SK-N-SH treated with all-trans-retinoic acid at 6 μM for 48 hours (cell line): ENCODE results near the gene SDK2.

Experiments used
- ATAC-seq: fragments of 200-7000 bp; cut with Tn5 transposase; 3 replicates; pipeline ENCODE4 v1.9.1; 2020; ENCODE audit warnings: mild to moderate bottlenecking, moderate library complexity
- BACH2 ChIP-seq: fragments of 250-450 bp; sonication (Bioruptor Pico); IDR thresholded peaks from 2 replicates; pipeline ENCODE4 v1.9.0; 2021; ENCODE audit warnings: mild to moderate bottlenecking, borderline replicate concordance
- CSDC2 ChIP-seq: fragments of 250-450 bp; sonication (Bioruptor Pico); IDR thresholded peaks from 2 replicates; pipeline ENCODE4 v1.5.0; 2020; ENCODE audit warnings: mild to moderate bottlenecking, moderate library complexity
- ESRRG ChIP-seq: fragments of 250-450 bp; sonication (Bioruptor Pico); IDR thresholded peaks from 2 replicates; pipeline ENCODE4 v1.6.1; 2021; ENCODE audit warnings: mild to moderate bottlenecking
- GLIS3 ChIP-seq: fragments of 250-450 bp; sonication (Bioruptor Pico); IDR thresholded peaks from 2 replicates; pipeline ENCODE4 v1.5.0; 2020; ENCODE audit warnings: mild to moderate bottlenecking, moderate library complexity
- ISL1 ChIP-seq: fragments of 250-450 bp; sonication (Bioruptor Pico); IDR thresholded peaks from 2 replicates; pipeline ENCODE4 v2.1.2; 2022; ENCODE audit warnings: mild to moderate bottlenecking, moderate library complexity
- POU6F1 ChIP-seq: fragments of 250-450 bp; sonication (Bioruptor Pico); IDR thresholded peaks from 2 replicates; pipeline ENCODE4 v1.8.0; 2021; ENCODE audit warnings: low read depth, mild to moderate bottlenecking, moderate library complexity, borderline replicate concordance
- PPARA ChIP-seq: fragments of 250-450 bp; sonication (Bioruptor Pico); IDR thresholded peaks from 2 replicates; pipeline ENCODE4 v1.5.0; 2020; ENCODE audit warnings: mild to moderate bottlenecking, borderline replicate concordance
- RARB ChIP-seq: fragments of 250-450 bp; sonication (Bioruptor Pico); IDR thresholded peaks from 2 replicates; pipeline ENCODE4 v1.8.0; 2021; ENCODE audit warnings: mild to moderate bottlenecking, moderate library complexity
- SNAI2 ChIP-seq: fragments of 250-450 bp; sonication (Bioruptor Pico); IDR thresholded peaks from 2 replicates; pipeline ENCODE4 v1.5.0; 2020; ENCODE audit warnings: mild to moderate bottlenecking, moderate library complexity
- TCF4 ChIP-seq: fragments of 250-450 bp; sonication (Bioruptor Pico); IDR thresholded peaks from 2 replicates; pipeline ENCODE4 v1.8.0; 2021; ENCODE audit warnings: mild to moderate bottlenecking, moderate library complexity, borderline replicate concordance
- TOX ChIP-seq: fragments of 250-450 bp; sonication (Bioruptor Pico); IDR thresholded peaks from 2 replicates; pipeline ENCODE4 v1.8.0; 2021; ENCODE audit warnings: mild to moderate bottlenecking, moderate library complexity, borderline replicate concordance
- TSHZ2 ChIP-seq: fragments of 250-450 bp; sonication (Bioruptor Pico); IDR thresholded peaks from 2 replicates; pipeline ENCODE4 v1.5.0; 2020; ENCODE audit warnings: mild to moderate bottlenecking, moderate library complexity
- ZC3H10 ChIP-seq: fragments of 250-450 bp; sonication (Bioruptor Pico); IDR thresholded peaks from 2 replicates; pipeline ENCODE4 v1.5.1; 2021; ENCODE audit warnings: mild to moderate bottlenecking, moderate library complexity
- ZFP3 ChIP-seq: fragments of 250-450 bp; sonication (Bioruptor Pico); IDR thresholded peaks from 2 replicates; pipeline ENCODE4 v1.5.0; 2020; ENCODE audit warnings: mild to moderate bottlenecking, moderate library complexity
- ZFP30 ChIP-seq: fragments of 450-650 bp; formaldehyde crosslinking; IDR thresholded peaks from 2 replicates; pipeline ENCODE4 v1.5.0; 2022; ENCODE audit warnings: mild to moderate bottlenecking, moderate library complexity
- ZNF565 ChIP-seq: fragments of 450-650 bp; formaldehyde crosslinking; conservative IDR thresholded peaks from 2 replicates; pipeline ENCODE4 v1.5.0; 2020; ENCODE audit warnings: low read depth, mild to moderate bottlenecking, moderate library complexity
- ZNF70 ChIP-seq: fragments of 450-650 bp; formaldehyde crosslinking; IDR thresholded peaks from 2 replicates; pipeline ENCODE4 v1.5.0; 2020; ENCODE audit warnings: mild to moderate bottlenecking, moderate library complexity
- ZNF8 ChIP-seq: fragments of 450-650 bp; formaldehyde crosslinking; IDR thresholded peaks from 2 replicates; pipeline ENCODE4 v1.5.0; 2020; ENCODE audit warnings: mild to moderate bottlenecking, moderate library complexity
- TF ChIP-seq, protein P1 (sequence below): fragments of 250-450 bp; sonication (Bioruptor Pico); IDR thresholded peaks from 2 replicates; pipeline ENCODE4 v1.5.1; 2020; ENCODE audit warnings: low read depth, mild to moderate bottlenecking, moderate library complexity

SDK2 gene

DNA sequence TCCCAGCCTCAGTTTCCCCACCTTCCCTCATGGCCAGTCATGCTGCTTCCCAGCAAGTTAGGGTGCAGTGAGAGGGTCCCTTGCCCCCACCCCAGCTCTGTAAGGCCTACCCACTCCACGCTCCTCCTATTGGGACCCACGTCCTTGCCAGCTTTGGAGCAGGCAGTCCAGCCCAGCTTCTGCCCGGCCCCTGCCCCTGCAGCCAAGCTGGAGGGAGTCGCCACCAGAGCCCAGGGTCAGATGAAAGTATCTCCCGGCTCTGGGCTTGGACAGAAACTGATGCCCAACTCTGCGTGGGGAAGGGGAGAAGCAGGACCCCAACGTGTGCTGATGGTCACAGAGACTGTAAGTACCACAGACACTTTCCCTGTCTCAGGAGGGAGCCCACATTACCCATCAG, 32.6 kb downstream of the SDK2 start:
- TF ChIP-seq CSDC2 (CRISPR knock-in tag) (no peak), ZNF565 (no peak), GLIS3 (CRISPR knock-in tag) (no peak), TSHZ2 (CRISPR knock-in tag) (no peak), BACH2 (no peak), RARB (CRISPR knock-in tag) (no peak), ESRRG (CRISPR knock-in tag) (no peak), ZNF70 (no peak), ZC3H10 (CRISPR knock-in tag) (no peak), ISL1 (no peak), POU6F1 (CRISPR knock-in tag) (no peak), ZFP30 (no peak)
- TF ChIP-seq, protein P1, sequence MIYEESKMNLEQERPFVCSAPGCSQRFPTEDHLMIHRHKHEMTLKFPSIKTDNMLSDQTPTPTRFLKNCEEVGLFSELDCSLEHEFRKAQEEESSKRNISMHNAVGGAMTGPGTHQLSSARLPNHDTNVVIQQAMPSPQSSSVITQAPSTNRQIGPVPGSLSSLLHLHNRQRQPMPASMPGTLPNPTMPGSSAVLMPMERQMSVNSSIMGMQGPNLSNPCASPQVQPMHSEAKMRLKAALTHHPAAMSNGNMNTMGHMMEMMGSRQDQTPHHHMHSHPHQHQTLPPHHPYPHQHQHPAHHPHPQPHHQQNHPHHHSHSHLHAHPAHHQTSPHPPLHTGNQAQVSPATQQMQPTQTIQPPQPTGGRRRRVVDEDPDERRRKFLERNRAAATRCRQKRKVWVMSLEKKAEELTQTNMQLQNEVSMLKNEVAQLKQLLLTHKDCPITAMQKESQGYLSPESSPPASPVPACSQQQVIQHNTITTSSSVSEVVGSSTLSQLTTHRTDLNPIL (CRISPR knock-in tag), result no peak
- ATAC-seq, result no peak

DNA sequence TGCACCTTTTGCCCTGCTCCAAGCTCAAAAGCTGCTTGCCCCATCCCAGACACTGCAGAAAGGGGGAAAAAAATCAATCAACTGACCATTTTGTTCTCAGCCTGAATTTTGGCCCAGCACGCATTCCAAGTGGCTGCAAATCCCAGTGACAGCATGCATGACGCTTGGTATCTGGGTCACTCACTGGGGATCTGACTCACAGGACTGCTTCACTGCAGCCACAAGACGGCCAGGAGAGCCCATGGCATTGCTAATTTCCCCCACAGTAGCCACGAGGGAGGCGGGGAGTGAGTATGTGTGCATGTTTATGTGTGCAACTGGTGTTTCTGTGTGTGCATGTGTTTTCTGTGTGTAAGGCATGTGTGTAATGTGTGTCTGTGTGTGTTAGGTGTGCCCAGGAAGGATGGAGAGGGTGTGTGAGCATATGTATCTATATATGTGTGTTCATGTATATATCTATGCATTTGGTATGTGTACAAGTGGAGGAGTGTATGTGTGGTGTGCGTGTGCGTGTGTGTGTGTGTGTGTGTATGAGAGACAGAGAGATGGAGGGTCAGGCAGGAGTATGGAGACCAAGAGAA, 33.8 kb downstream of the SDK2 start:
- no peak for ATAC-seq
- TF ChIP-seq TSHZ2 (CRISPR knock-in tag) (no peak), ZNF8 (no peak), PPARA (no peak), TOX (CRISPR knock-in tag) (no peak), ZC3H10 (CRISPR knock-in tag) (no peak), TCF4 (CRISPR knock-in tag) (no peak), ISL1 (no peak), ZFP3 (CRISPR knock-in tag) (no peak), ZFP30 (no peak), ESRRG (CRISPR knock-in tag) (no peak), SNAI2 (CRISPR knock-in tag) (no peak)
- TF ChIP-seq, protein P1 (CRISPR knock-in tag), result no peak
- TF ChIP-seq, all 23 proteins: peak for 0

DNA sequence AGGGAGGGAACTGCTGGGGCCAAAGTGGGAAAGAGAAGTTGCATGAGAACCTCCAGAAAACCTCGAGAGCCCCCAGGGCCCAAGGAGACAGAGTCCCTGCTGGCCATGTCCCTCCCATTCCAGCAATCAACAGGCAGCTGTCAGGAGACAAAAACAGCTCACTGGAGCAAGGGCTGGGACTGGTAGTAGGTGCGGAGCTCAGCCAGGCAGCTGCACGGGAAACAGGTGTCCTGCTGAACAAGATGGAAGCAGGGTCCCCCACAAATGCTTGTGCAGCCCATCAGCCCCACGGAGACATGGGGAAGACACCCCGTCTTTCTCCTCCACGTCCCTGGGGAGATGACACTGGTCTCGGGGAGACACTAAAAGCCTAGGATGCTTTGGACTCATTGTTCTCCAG, 34.5 kb downstream of the SDK2 start:
- ATAC-seq, result no peak
- TF ChIP-seq ESRRG (CRISPR knock-in tag) (no peak), ZFP3 (CRISPR knock-in tag) (no peak), SNAI2 (CRISPR knock-in tag) (no peak), TSHZ2 (CRISPR knock-in tag) (no peak)
